ENCODE measurements around the gene PLBD1.

Gene PLBD1

GRCh38 chr12:14567351-14568162, at the start of gene PLBD1:
Gene PLBD1 (minus strand): TSS chr12:14567883. CDS start chr12:14567696, 187 bp downstream.
- no peak for DNase-seq

- no peak for DNase-seq
Measured at GRCh38 chr12:14614704-14615121, 47.0 kb upstream of the PLBD1 start.

GRCh38 chr12:14613718-14614117, 46.0 kb upstream of the PLBD1 start:
- no peak for DNase-seq

GRCh38 chr12:14612898-14613445, 45.3 kb upstream of the PLBD1 start:
- no peak for DNase-seq

GRCh38 chr12:14612250-14612649, 44.6 kb upstream of the PLBD1 start:
- DNase-seq, result no peak

- DNase-seq, result no peak
Measured at GRCh38 chr12:14611640-14612203, 44.0 kb upstream of the PLBD1 start.

- no peak for DNase-seq
Measured at GRCh38 chr12:14607568-14607967, 39.9 kb upstream of the PLBD1 start.

GRCh38 chr12:14605401-14605989, 37.8 kb upstream of the PLBD1 start:
- DNase-seq, result no peak

- no peak for DNase-seq
Measured at GRCh38 chr12:14601692-14602478, 34.2 kb upstream of the PLBD1 start.

- DNase-seq, result no peak
Measured at GRCh38 chr12:14597480-14597879, 29.8 kb upstream of the PLBD1 start.

- DNase-seq, result no peak
Measured at GRCh38 chr12:14591719-14592118, 24.0 kb upstream of the PLBD1 start.

- DNase-seq, result no peak
Measured at GRCh38 chr12:14589169-14590004, 21.7 kb upstream of the PLBD1 start.

GRCh38 chr12:14588571-14588970, 20.9 kb upstream of the PLBD1 start:
- DNase-seq, result no peak

GRCh38 chr12:14578646-14579045, 11.0 kb upstream of the PLBD1 start:
- DNase-seq, result no peak

- no peak for DNase-seq
Measured at GRCh38 chr12:14577344-14577743, 9.7 kb upstream of the PLBD1 start.

- no peak for DNase-seq
Measured at GRCh38 chr12:14576896-14577295, 9.2 kb upstream of the PLBD1 start.

- no peak for DNase-seq
Measured at GRCh38 chr12:14575585-14575984, 7.9 kb upstream of the PLBD1 start.

- DNase-seq, result no peak
Measured at GRCh38 chr12:14573118-14573517, 5.4 kb upstream of the PLBD1 start.

GRCh38 chr12:14572401-14572800, 4.7 kb upstream of the PLBD1 start:
- DNase-seq, result no peak

GRCh38 chr12:14571779-14572178, 4.1 kb upstream of the PLBD1 start:
- no peak for DNase-seq

GRCh38 chr12:14570231-14570630, 2.5 kb upstream of the PLBD1 start:
- no peak for DNase-seq

GRCh38 chr12:14564336-14564959, 3.2 kb downstream of the PLBD1 start:
- DNase-seq, result no peak
